Measurements from ENCODE around the gene DLGAP1.
A peak's percentile ranks its signal among the peaks of the same experiment; 100 is the strongest.

The DLGAP1 gene

GRCh38 chr18:4430836-4431235 lies 24.3 kb downstream of the DLGAP1 start:
- DNase-seq (ENCODE audit: extremely low read depth, insufficient read length): no peak
- Histone ChIP-seq H3K4me3 (replicated peaks; ENCODE audit: low read depth, low read length) (no peak overlapping the region), H3K36me3 (ENCODE audit: control insufficient read depth, insufficient read depth, low read length) (no peaks in the 10 kb centered on the region), H3K27me3 (replicated peaks; ENCODE audit: control insufficient read depth, insufficient read depth, low read length) (no peaks in the 10 kb centered on the region)
- no peak for TF ChIP-seq CTCF (IDR thresholded peaks at IDR 0.05; ENCODE audit: insufficient read depth, low read length, poor library complexity, severe bottlenecking)

GRCh38 chr18:4417714-4418113 lies 37.4 kb downstream of the DLGAP1 start:
- Histone ChIP-seq H3K36me3 (ENCODE audit: control insufficient read depth, insufficient read depth, low read length) (no peaks in the 10 kb centered on the region), H3K27me3 (replicated peaks; ENCODE audit: control insufficient read depth, insufficient read depth, low read length) (no peaks in the 10 kb centered on the region), H3K4me3 (replicated peaks; ENCODE audit: low read depth, low read length) (peak overlapping the region; percentile 4; the same call in 1 of the 2 replicates)
- DNase-seq (ENCODE audit: extremely low read depth, insufficient read length): no peak
- no peak for TF ChIP-seq CTCF (IDR thresholded peaks at IDR 0.05; ENCODE audit: insufficient read depth, low read length, poor library complexity, severe bottlenecking)

- DNase-seq (ENCODE audit: extremely low read depth, insufficient read length): no peak
- TF ChIP-seq CTCF (IDR thresholded peaks at IDR 0.05; ENCODE audit: insufficient read depth, low read length, poor library complexity, severe bottlenecking): no peak
- no peaks in the 10 kb centered on the region for H3K36me3 ChIP-seq (ENCODE audit: control insufficient read depth, insufficient read depth, low read length)
- no peak overlapping the region for H3K4me3 ChIP-seq (replicated peaks; ENCODE audit: low read depth, low read length)
- no peaks in the 10 kb centered on the region for H3K27me3 ChIP-seq (replicated peaks; ENCODE audit: control insufficient read depth, insufficient read depth, low read length)
These were observed 38.1 kb downstream of the DLGAP1 start for GRCh38 chr18:4416976-4417375.

GRCh38 chr18:4412286-4412685 lies 42.8 kb downstream of the DLGAP1 start:
- no peaks in the 10 kb centered on the region for H3K36me3 ChIP-seq (ENCODE audit: control insufficient read depth, insufficient read depth, low read length)
- no peak for DNase-seq (ENCODE audit: extremely low read depth, insufficient read length)
- no peak for TF ChIP-seq CTCF (IDR thresholded peaks at IDR 0.05; ENCODE audit: insufficient read depth, low read length, poor library complexity, severe bottlenecking)
- H3K4me3 ChIP-seq (replicated peaks; ENCODE audit: low read depth, low read length): no peak overlapping the region
- H3K27me3 ChIP-seq (replicated peaks; ENCODE audit: control insufficient read depth, insufficient read depth, low read length): no peaks in the 10 kb centered on the region

- no peaks in the 10 kb centered on the region for H3K36me3 ChIP-seq (ENCODE audit: control insufficient read depth, insufficient read depth, low read length)
- TF ChIP-seq CTCF (IDR thresholded peaks at IDR 0.05; ENCODE audit: insufficient read depth, low read length, poor library complexity, severe bottlenecking): no peak
- H3K4me3 ChIP-seq (replicated peaks; ENCODE audit: low read depth, low read length): no peak overlapping the region
- no peak for DNase-seq (ENCODE audit: extremely low read depth, insufficient read length)
- no peaks in the 10 kb centered on the region for H3K27me3 ChIP-seq (replicated peaks; ENCODE audit: control insufficient read depth, insufficient read depth, low read length)
These were observed 48.3 kb downstream of the DLGAP1 start for GRCh38 chr18:4406856-4407255.

- no peak overlapping the region for H3K4me3 ChIP-seq (replicated peaks; ENCODE audit: low read depth, low read length)
- no peak for DNase-seq (ENCODE audit: extremely low read depth, insufficient read length)
- no peak for TF ChIP-seq CTCF (IDR thresholded peaks at IDR 0.05; ENCODE audit: insufficient read depth, low read length, poor library complexity, severe bottlenecking)
- H3K27me3 ChIP-seq (replicated peaks; ENCODE audit: control insufficient read depth, insufficient read depth, low read length): no peaks in the 10 kb centered on the region
- H3K36me3 ChIP-seq (ENCODE audit: control insufficient read depth, insufficient read depth, low read length): no peaks in the 10 kb centered on the region
These were observed 49.1 kb downstream of the DLGAP1 start for GRCh38 chr18:4405965-4406364.

Data from GM06990 (cell line).